ENCODE measurements around the gene TBXA2R.

DNA sequence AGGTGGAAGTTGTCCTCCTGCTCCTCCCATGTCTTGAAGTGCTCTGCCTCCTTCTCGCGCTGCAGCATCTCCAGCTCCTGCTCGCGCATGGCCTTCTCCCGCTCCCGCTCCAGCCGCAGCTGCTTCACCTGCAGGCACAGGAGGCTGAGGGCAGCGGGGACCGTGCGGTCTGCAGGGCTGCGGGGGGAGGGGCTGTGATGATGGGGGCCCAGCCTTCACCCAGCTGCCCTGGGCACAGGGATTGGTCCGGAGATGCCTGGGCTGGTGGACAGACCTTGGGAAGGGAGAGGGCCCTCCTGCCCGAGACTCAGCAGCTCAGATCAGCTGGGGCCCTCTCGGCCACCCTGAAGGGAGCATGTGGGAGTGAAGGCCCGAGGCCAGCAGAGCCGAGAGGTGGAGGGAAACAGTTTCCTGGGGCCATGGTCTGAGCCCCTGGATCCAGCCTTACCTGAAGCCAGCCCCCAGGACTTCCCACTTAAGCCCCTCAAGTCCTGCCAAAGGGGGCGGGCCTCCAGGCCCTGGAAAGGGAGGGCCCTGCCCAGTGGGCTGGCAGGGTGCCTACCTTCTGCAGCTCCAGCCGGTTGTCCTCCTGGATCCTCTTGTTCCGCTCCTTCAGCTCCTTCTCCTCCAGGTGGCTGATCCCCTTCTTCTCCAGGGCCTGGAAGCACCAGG is 13.6 kb upstream of the TBXA2R start:
- TF ChIP-seq, protein P1, sequence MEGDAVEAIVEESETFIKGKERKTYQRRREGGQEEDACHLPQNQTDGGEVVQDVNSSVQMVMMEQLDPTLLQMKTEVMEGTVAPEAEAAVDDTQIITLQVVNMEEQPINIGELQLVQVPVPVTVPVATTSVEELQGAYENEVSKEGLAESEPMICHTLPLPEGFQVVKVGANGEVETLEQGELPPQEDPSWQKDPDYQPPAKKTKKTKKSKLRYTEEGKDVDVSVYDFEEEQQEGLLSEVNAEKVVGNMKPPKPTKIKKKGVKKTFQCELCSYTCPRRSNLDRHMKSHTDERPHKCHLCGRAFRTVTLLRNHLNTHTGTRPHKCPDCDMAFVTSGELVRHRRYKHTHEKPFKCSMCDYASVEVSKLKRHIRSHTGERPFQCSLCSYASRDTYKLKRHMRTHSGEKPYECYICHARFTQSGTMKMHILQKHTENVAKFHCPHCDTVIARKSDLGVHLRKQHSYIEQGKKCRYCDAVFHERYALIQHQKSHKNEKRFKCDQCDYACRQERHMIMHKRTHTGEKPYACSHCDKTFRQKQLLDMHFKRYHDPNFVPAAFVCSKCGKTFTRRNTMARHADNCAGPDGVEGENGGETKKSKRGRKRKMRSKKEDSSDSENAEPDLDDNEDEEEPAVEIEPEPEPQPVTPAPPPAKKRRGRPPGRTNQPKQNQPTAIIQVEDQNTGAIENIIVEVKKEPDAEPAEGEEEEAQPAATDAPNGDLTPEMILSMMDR (IDR thresholded peaks at IDR 0.05), result no peak
- TF ChIP-seq POLR2A (IDR thresholded peaks at IDR 0.05), result no peak
- no peak for TF ChIP-seq EP300 (IDR thresholded peaks at IDR 0.05)
- TF ChIP-seq POLR2AphosphoS5 (IDR thresholded peaks at IDR 0.05), result no peak

Measured in gastroesophageal sphincter (tissue), 3 donors.